HuH-7.5 (cell line): Measurements from ENCODE around the gene PFDN5.
"Not testable (repeated sequence)": the region's sequence is repeated elsewhere in the genome, so short reads cannot be mapped to it uniquely, and the experiment has no call there.

ENCODE experiments used
- DNase-seq: peaks from one replicate; pipeline ENCODE4 v3.0.0; 2011; ENCODE audit warnings: low spot score

The PFDN5 gene

GRCh38 chr12:53328043-53328435, 32.7 kb downstream of the PFDN5 start:
- DNase-seq: peak; percentile 69

- no peak for DNase-seq
Observed at GRCh38 chr12:53330671-53331070, 35.3 kb downstream of the PFDN5 start.

DNA sequence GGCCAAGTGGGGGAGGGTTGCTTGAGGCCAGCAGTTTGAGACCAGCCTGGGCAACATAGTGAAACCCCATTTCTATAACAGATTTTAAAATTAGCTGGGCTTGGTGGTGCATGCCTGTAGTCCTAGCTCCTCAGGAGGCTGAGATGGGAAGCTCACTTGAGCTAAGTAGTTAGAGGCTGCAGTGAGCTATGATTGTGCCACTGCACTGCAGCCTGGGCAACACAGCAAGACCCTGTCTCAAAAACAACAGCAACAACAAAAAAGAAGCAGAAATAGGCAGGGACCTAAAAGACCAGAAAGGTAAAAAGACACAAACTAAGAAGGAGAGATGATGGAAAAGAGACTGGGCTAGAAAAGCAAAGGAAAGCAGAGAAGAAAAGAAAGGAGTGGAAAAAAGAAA, 37.0 kb downstream of the PFDN5 start:
- DNase-seq: not testable (repeated sequence)

GRCh38 chr12:53332744-53333143, 37.4 kb downstream of the PFDN5 start:
- no peak for DNase-seq

DNA sequence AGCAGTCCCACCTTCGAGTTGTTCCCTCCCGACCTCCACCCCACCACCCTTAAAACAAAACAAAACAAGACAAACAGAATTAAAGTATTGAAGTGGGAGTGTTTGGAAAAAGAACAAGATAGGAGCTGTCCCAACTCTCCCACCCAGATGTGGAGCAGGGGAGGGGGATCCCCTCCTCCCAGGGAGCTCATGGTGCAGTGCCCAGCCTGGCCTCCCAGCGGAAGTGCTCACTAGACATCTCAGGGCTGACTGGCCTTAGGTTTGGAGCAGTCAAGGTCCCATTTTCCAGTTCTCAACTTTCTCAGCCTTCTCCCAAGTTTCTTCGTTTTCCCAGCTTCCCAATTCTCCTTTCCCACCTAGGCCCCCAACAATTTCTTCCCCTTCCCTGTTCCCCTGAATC, 37.9 kb downstream of the PFDN5 start:
- DNase-seq: no peak

DNA sequence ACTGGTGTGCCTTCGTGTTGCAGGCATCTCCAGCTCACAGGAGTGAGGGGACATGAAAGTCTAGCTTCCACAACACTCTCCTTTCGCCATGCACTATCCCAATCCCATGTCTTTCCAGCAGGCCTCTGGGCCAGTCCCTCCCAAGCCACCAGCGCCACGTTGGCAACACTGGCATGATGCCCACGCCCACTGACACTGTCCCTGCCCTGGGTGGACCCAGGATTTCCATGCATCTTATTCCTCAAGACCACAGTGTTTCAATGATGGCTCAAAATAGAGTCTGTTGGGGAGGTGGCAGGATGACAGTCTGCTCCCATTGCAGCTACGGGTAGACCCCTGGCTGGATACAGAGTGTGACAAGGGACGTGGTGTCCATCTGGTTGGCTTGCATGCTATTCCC, 38.5 kb downstream of the PFDN5 start:
- DNase-seq: no peak

DNA sequence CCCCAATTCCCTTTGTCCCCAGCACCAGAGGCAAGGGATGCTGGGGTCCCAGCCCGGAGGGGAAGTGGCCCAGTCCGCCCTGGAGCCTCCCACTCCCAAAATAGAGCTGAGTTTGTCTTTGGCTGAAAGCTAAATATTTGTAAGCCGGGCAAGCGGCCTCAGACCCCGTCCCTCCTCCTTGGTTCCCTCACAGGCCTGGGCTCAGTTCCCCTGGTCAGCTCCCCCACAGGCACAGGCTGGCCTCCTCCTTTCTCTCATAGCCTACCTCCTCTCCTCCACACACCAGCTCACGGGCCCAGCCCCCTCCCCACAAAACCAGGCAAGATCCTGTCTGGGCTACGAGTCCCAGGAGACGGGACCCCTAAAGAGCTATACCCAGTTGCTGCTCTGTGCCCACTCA, 39.5 kb downstream of the PFDN5 start:
- no peak for DNase-seq

DNA sequence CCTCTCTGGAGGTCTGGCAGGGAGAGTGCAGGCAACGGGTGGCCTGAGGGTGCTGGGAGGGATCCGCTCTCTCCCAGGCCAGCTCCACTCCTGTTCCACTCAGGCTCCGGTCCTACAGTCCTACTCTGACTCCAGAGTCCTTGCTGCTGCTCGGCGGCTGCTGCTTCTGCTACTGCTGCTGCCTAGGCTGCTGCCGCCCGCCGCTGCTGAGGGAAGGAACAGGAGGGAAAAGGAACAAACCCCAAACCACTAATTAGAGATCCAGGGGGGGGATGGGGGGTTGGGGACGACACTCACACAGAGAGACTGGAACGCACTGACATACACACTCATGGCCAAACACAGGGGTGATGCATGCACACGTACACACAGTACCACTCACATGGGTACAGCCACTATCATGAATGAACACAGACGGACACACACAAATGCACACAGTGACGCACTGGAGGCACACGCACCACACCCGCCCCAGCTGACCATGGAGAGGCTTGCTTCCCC, 40.9 kb downstream of the PFDN5 start, which contains the start of gene SP7:
TSS of gene SP7 (minus strand) at position 174 of the 501 bp plus-strand sequence. CDS start 708 bp downstream, outside the sequence.
- no peak for DNase-seq

- no peak for DNase-seq
Observed at GRCh38 chr12:53338017-53338416, 42.7 kb downstream of the PFDN5 start.

GRCh38 chr12:53338916-53339315, 43.6 kb downstream of the PFDN5 start:
- no peak for DNase-seq

GRCh38 chr12:53340398-53340797, 45.1 kb downstream of the PFDN5 start:
- DNase-seq: no peak

- no peak for DNase-seq
Observed at GRCh38 chr12:53343449-53343848, 48.1 kb downstream of the PFDN5 start.

DNA sequence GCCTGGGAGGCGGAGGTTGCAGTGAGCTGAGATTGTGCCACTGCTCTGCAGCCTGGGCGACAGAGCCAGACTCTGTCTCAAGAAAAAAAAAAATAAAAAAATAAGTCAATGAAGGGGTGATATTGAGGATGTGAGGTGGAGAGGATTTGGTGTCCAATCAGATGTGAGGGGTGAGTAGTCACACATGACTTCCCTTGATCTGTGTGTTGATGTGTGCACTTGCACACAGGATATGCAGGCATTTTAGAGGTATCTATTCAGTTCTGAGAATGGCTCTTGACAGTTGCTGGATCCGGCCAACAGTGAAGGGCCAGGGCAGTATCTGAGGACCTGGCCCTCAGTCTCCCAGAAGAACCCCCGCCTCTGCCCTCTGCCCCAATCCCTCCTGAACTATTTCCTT, 48.6 kb downstream of the PFDN5 start:
- DNase-seq: no peak

DNA sequence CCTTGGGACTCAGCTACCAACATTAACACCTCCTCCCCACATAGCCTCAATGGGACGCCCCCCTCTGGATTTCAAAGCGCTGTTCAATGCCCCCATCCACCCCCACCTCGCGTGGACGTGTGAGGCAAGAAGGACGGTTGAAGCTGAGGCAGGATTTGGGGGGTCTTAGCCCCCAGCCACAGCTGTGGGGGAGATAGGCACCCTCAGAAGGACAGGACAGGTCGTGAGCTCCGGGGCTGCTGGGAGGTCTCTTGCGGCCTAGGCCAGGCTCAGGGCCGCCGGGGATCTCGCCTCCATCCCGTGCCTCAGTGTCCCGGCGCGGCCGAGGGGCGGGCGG, 49.1 kb downstream of the PFDN5 start:
- no peak for DNase-seq

DNA sequence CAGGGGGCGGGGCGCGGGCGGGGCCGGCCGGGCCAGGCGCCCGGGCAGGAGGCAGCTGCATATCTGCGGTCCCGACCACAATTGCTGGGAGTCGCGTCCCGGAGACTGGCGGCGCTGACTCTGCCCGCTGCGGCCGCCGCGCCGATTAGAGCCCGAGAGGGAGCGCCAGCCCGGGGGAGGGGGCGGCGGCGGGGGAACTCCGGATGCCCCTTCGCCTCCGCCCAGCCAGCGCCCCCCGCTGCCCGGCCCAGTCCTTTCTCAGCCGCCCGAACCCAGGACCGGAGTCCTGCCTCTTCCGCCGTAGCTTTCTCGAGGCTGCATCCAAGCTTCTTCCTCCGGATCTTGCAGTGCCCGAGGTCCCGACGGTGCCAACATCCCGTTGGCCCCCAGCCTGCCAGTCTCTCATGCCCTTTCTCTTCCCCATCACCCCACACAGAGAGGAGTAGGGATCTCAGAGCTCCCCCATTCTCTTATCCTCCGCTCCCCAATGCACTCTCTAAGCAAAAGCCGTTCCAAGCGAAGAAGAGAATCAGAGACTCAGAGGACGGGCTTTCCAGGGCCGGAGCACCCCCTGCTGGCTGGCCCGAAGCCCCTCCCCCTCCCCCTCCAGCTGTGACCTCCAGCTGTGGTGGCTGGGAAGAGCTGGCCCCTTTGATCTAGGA, 49.6 kb downstream of the PFDN5 start:
- DNase-seq: peak; percentile 91

DNA sequence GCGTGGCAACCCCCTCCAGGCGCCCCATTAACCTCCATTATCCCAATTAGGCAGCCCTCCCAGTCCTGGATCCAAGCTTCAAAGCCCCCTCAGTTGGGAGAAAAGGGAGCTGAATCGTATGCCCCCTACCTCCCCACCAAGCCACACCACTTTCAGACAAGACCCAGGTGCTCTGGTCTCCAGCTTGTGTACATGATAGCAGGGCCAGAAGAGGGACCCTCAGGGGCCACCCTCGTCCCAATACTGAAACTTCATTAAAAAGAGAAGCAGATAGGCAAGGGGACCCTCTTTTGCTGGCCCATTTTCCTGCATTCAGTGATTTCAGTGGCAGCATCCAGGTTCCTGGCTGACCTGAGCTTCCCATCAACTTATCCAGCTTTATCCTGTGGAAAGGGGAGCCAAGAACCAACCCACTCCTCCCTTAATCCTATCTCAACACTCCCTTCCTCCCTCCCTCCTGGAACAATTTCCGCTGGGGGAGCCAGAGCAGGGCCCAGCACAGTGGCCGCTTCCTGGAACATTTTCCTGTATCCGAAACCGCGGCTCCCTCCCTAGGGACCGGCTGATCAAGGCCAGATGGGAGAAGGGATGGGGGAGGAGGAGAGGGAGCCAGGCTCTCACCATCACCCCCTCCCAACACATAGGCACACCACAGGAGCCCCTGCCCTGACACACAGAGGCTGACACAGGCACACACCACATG, 50.3 kb downstream of the PFDN5 start:
- DNase-seq: no peak

GRCh38 chr12:53346491-53346890, 51.1 kb downstream of the PFDN5 start:
- DNase-seq: no peak

DNA sequence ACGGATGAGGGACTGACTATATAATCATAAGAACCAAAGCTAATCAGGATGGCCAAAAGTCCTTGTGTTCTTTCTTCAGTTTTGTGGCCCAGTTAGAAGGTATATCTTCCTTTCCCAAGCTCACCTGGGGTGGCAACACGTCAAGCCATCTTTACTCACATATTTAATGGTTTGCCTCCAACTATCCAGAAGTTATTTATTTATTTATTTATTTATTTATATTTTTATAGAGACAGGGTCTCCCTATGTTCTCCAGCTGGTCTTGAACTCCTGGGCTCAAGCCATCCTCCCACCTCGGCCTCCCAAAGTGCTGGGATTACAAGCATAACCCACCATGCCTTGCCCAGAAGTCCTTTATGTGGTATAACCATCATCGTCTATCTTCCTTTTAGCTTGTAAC, 52.6 kb downstream of the PFDN5 start:
- no peak for DNase-seq
